K562 (cell line): ENCODE data around the gene AMDHD1. TPM values are rescaled to one million over a fixed set of nuclear protein-coding genes. Genes with fewer than 3 reads are reported as not detected.

Experiments
- ATAC-seq: fragments of 200-7000 bp; cut with Tn5 transposase; 3 replicates; pipeline ENCODE4 v1.9.1; 2020; ENCODE audit warnings: moderate library complexity
- BruUV-seq: library from RNA; stranded (reverse); fragments of 400-500 nt; replicated peaks from 2 replicates; lab custom pipeline; 2021; lab: Mats Ljungman, UMichigan
- CTCF ChIA-PET: fragments of 300-600 bp; formaldehyde crosslinking; extraction: SDS; loops from one replicate; lab custom pipeline; 2021; ENCODE audit warnings: low intra/inter-chr PET ratio; lab: Yijun Ruan, JAX
- POLR2A ChIA-PET: fragments of 300-600, 350-650 bp; sonication (Branson Sonifier 250); formaldehyde crosslinking; extraction: SDS; loops from one replicate; lab custom pipeline; 2021; ENCODE audit warnings: antibody characterized with exemption, inconsistent platforms; lab: Yijun Ruan, JAX
- DNase-seq, 4 experiments: peaks; one replicate each; pipeline versions ENCODE4 v3.0.0 to v3.0.0-alpha.2; 2011 to 2018; ENCODE audit warnings: low spot score in 3 of 4, mixed read lengths in 3 of 4; ENCODE audit errors: extremely low read depth in 1 of 4
- FAIRE-seq: peaks from 2 replicates; lab custom pipeline; 2011; peaks lifted over from hg19 to GRCh38; lab: Jason Lieb, UNC
- H2AFZ ChIP-seq: 2 replicates; pipeline ENCODE4 v1.6.0; 2011; ENCODE audit warnings: low read depth, low read length, control low read depth, inconsistent platforms
- H3K27ac ChIP-seq: fragments of 200-600 bp; 3 replicates; pipeline ENCODE4 v1.8.0; 2011; ENCODE audit warnings: low read depth, mild to moderate bottlenecking, control low read depth, inconsistent platforms, low read length, moderate library complexity, mixed read lengths; ENCODE audit errors: extremely low read depth
- H3K27me3 ChIP-seq, 2 experiments: fragments of 300-600 bp in 1 of 2; 2 replicates in 1 of 2; 3 replicates in 1 of 2; pipeline versions ENCODE4 v1.6.0 to v1.8.0; 2011; ENCODE audit warnings: inconsistent platforms in 2 of 2, low read length in 2 of 2, mild to moderate bottlenecking in 1 of 2, mixed read lengths in 1 of 2, moderate library complexity in 1 of 2; ENCODE audit not compliant: control insufficient read depth in 2 of 2, insufficient read depth in 2 of 2
- H3K36me3 ChIP-seq: fragments of 300-600 bp; 3 replicates; pipeline ENCODE4 v1.8.0; 2011; ENCODE audit warnings: mild to moderate bottlenecking, low read length, inconsistent platforms; ENCODE audit not compliant: control insufficient read depth, insufficient read depth
- H3K4me1 ChIP-seq, 2 experiments: fragments of 200-600 bp in 1 of 2; replicated peaks in 1 of 2; 2 replicates in 1 of 2; 3 replicates in 1 of 2; pipeline versions ENCODE4 v1.5.1 to v1.8.0; 2011; ENCODE audit warnings: inconsistent platforms in 2 of 2, low read length in 2 of 2, mild to moderate bottlenecking in 1 of 2, mixed read lengths in 1 of 2, moderate library complexity in 1 of 2; ENCODE audit not compliant: control insufficient read depth in 2 of 2, insufficient read depth in 2 of 2
- H3K4me2 ChIP-seq: 2 replicates; pipeline ENCODE4 v1.6.1; 2011; ENCODE audit warnings: low read length, control low read depth, inconsistent platforms, mixed read lengths; ENCODE audit not compliant: insufficient read depth
- H3K4me3 ChIP-seq: fragments of 200-600 bp; sonication (generic), shearing (Covaris generic); 2 replicates; pipeline ENCODE4 v1.5.1; 2016; ENCODE audit warnings: control low read depth, inconsistent platforms
- H3K79me2 ChIP-seq: fragments of 200-600 bp; 3 replicates; pipeline ENCODE4 v1.8.0; 2011; ENCODE audit warnings: low read length, inconsistent platforms; ENCODE audit not compliant: control insufficient read depth, insufficient read depth
- H3K9ac ChIP-seq, 2 experiments: 2 replicates each; pipeline versions ENCODE4 v1.6.0 to v1.6.1; 2011; ENCODE audit warnings: low read depth in 2 of 2, low read length in 2 of 2, control low read depth in 1 of 2, inconsistent platforms in 1 of 2, mild to moderate bottlenecking in 1 of 2, mixed read lengths in 1 of 2; ENCODE audit not compliant: insufficient read depth in 1 of 2
- H3K9me1 ChIP-seq: one replicate; pipeline ENCODE4 v1.6.0; 2011; ENCODE audit warnings: inconsistent platforms, mild to moderate bottlenecking, low read length, moderate library complexity; ENCODE audit not compliant: control insufficient read depth, insufficient read depth
- H3K9me3 ChIP-seq: replicated peaks from 2 replicates; pipeline ENCODE4 v1.5.1; 2011; ENCODE audit warnings: low read depth, low read length, inconsistent platforms; ENCODE audit not compliant: control insufficient read depth, insufficient read depth
- H4K20me1 ChIP-seq: replicated peaks from 2 replicates; pipeline ENCODE4 v1.6.1; 2011; ENCODE audit warnings: low read length, inconsistent platforms, mixed read lengths; ENCODE audit not compliant: control insufficient read depth, insufficient read depth
- C11orf30 ChIP-seq: fragments of 450-650 bp; IDR thresholded peaks from 2 replicates; pipeline ENCODE4 v1.6.1; 2016; ENCODE audit warnings: low read depth, mild to moderate bottlenecking
- GTF2E2 ChIP-seq: fragments of 200-800 bp; sonication (Bioruptor generic); IDR thresholded peaks from 2 replicates; pipeline ENCODE4 v1.6.1; 2016; ENCODE audit warnings: missing genetic modification characterization, missing compliant biosample characterization
- HNRNPUL1 ChIP-seq: fragments of 200-400 bp; formaldehyde crosslinking; IDR thresholded peaks from 2 replicates; pipeline ENCODE4 v1.6.1; 2017; ENCODE audit warnings: low read length
- MAFF ChIP-seq: IDR thresholded peaks from 2 replicates; pipeline ENCODE4 v1.6.1; 2012; ENCODE audit warnings: low read length, improper control_type of control experiment
- MAFG ChIP-seq: fragments of 450-650 bp; conservative IDR thresholded peaks from 2 replicates; pipeline ENCODE4 v1.6.1; 2016; ENCODE audit warnings: missing genetic modification characterization, missing compliant biosample characterization
- MAFK ChIP-seq: IDR thresholded peaks from 2 replicates; pipeline ENCODE4 v1.6.1; 2011; ENCODE audit warnings: low read length, improper control_type of control experiment
- RBFOX2 ChIP-seq: fragments of 200-400 bp; formaldehyde crosslinking; IDR thresholded peaks from 2 replicates; pipeline ENCODE4 v1.6.1; 2017; ENCODE audit warnings: low read depth, mild to moderate bottlenecking, low read length, moderate library complexity
- SMC3 ChIP-seq: conservative IDR thresholded peaks from 2 replicates; pipeline ENCODE4 v1.6.1; 2011; ENCODE audit warnings: low read depth, low read length, improper control_type of control experiment; ENCODE audit not compliant: insufficient read depth
- ZNF316 ChIP-seq: fragments of 450-650 bp; IDR thresholded peaks from 2 replicates; pipeline ENCODE4 v1.6.1; 2016
- WGBS: fragments of 100-300 bp; shearing (Covaris generic); methylation state at CpG from one replicate; pipeline ENCODE4 v1.1.6; 2016; ENCODE audit warnings: low coverage, mixed read lengths; ENCODE audit not compliant: insufficient coverage; ENCODE audit errors: missing lambda C conversion rate; 5-methylcytosine and 5-hydroxymethylcytosine counted together
- in situ Hi-C: fragments of 300-500 bp; cut with MboI; formaldehyde crosslinking; loops from 4 replicates; pipeline ENCODE4 v1.15.0; 2018; ENCODE audit warnings: inconsistent platforms, mixed read lengths
- intact Hi-C: fragments of 100-400 bp; cut with micrococcal nuclease; formaldehyde crosslinking; loops from 2 replicates; pipeline ENCODE4 v1.14.2; 2022
- polyA plus RNA-seq, 8 experiments: library from polyadenylated mRNA; depleted of rRNA in 4 of 8; stranded (reverse) in 5 of 8; unstranded in 3 of 8; fragments of >200 nt; fragmentation: Nextera tagmentation in 2 of 8; fragmentation: Illumina TruSeq in 1 of 8; extraction: Ambion mirVana in 2 of 8; extraction: Trizol in 1 of 8; gene quantifications; 2 replicates each; pipeline versions ENCODE4 v1.2.1 to v1.2.3, GENCODE V29; 2011 to 2014; ENCODE audit warnings: inconsistent platforms in 1 of 8, missing spikeins in 1 of 8
- total RNA-seq, 7 experiments: library from RNA; depleted of rRNA in 6 of 7; stranded (reverse); fragments of >200 nt in 6 of 7; fragmentation: Illumina TruSeq in 2 of 7; extraction: Trizol in 2 of 7; gene quantifications; 2 replicates each; pipeline versions ENCODE4 v1.2.1 to v1.2.3, GENCODE V29; 2011 to 2021; ENCODE audit warnings: low replicate concordance in 1 of 7
- TF ChIP-seq, protein P1 (sequence below): fragments of 200-800 bp; sonication (Bioruptor generic); IDR thresholded peaks from 2 replicates; pipeline ENCODE4 v1.6.1; 2017; ENCODE audit warnings: missing genetic modification characterization, missing compliant biosample characterization

Gene AMDHD1
- total and polyA plus RNA-seq, 9 of the 15 experiments (the other 6 are each of a cell fraction or from before 2014, with no cell fraction given): not detected

DNA sequence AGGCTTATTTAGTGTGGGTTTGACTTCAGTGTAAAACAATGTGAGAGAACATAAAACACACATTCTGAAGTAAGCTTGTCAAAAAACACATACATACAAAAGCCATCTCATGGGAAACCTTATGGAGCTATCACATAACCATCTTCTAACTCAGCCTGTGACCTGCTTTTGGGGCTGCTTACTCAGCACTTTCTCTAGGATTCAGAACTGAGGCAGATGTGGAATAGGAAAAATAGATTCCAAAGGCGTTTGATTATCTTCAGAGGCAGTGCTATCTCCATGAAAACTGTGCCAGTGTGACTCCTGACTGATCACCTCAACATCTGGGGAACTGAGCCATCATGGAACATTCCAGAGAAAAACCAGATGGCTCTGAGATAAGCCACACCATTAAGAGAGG lies 39.5 kb downstream of the AMDHD1 start:
- no peak overlapping the region for H3K9ac ChIP-seq
- H3K9me3 ChIP-seq: no peaks in the 10 kb centered on the region
- DNase-seq (no peak), ATAC-seq (no peak), FAIRE-seq (no peak)
- in situ Hi-C loops: no loop called here
- H4K20me1 ChIP-seq: no peaks in the 10 kb centered on the region
- no peak overlapping the region for H3K4me2 ChIP-seq
- ChIA-PET POLR2A (no interaction called here), CTCF (no interaction called here)
- H3K27me3 ChIP-seq: peaks cover 11 to 15% of the 10 kb centered on the region in 2 experiments; a peak in 3 of 5 replicates
- WGBS: 0% methylated on average over 1 of the region's 1 CpG
- H2AFZ ChIP-seq: no peak overlapping the region
- intact Hi-C loops: no loop called here
- H3K36me3 ChIP-seq: no peaks in the 10 kb centered on the region
- TF ChIP-seq RBFOX2 (no peak), GTF2E2 (tag) (no peak), C11orf30 (peak; percentile 86), MAFK (peak; percentile 87), MAFF (peak; percentile 91), HNRNPUL1 (no peak), SMC3 (no peak), ZNF316 (peak; percentile 92), MAFG (tag) (peak; percentile 92)
- TF ChIP-seq, protein P1, sequence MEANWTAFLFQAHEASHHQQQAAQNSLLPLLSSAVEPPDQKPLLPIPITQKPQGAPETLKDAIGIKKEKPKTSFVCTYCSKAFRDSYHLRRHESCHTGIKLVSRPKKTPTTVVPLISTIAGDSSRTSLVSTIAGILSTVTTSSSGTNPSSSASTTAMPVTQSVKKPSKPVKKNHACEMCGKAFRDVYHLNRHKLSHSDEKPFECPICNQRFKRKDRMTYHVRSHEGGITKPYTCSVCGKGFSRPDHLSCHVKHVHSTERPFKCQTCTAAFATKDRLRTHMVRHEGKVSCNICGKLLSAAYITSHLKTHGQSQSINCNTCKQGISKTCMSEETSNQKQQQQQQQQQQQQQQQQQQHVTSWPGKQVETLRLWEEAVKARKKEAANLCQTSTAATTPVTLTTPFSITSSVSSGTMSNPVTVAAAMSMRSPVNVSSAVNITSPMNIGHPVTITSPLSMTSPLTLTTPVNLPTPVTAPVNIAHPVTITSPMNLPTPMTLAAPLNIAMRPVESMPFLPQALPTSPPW (CRISPR knock-in tag): no peak
- no peak overlapping the region for H3K27ac ChIP-seq
- no peak overlapping the region for H3K4me3 ChIP-seq
- BruUV-seq: no TSS peak
- peaks cover 0 to 5% of the 10 kb centered on the region in 2 experiments; a peak in 1 of 5 replicates for H3K4me1 ChIP-seq
- H3K9me1 ChIP-seq: no peaks in the 10 kb centered on the region
- no peaks in the 10 kb centered on the region for H3K79me2 ChIP-seq
